IPS-18c (cell line): ENCODE data around the gene NT5DC4.

Source experiments
- H3K4me3 ChIP-seq: 2 replicates; pipeline ENCODE4 v1.7.0; 2013; ENCODE audit warnings: low read depth, mild to moderate bottlenecking, low read length, moderate library complexity; ENCODE audit not compliant: insufficient read depth
- H3K9me3 ChIP-seq: one replicate; pipeline ENCODE4 v1.6.1; 2013; ENCODE audit warnings: mild to moderate bottlenecking, low read length, moderate library complexity; ENCODE audit not compliant: control insufficient read depth, insufficient read depth

NT5DC4 gene

GRCh38 chr2:112760149-112760548, 39.3 kb downstream of the NT5DC4 start:
- Histone ChIP-seq H3K9me3 (no peaks in the 10 kb centered on the region), H3K4me3 (no peak overlapping the region)

- Histone ChIP-seq H3K9me3 (no peaks in the 10 kb centered on the region), H3K4me3 (no peak overlapping the region)
Observed at GRCh38 chr2:112762276-112762675, 41.5 kb downstream of the NT5DC4 start.

GRCh38 chr2:112764071-112765044, 43.5 kb downstream of the NT5DC4 start, which contains the start of gene CKAP2L:
Gene CKAP2L (minus strand): TSS chr2:112764609. CDS start chr2:112764598, 11 bp downstream.
- H3K9me3 ChIP-seq: no peaks in the 10 kb centered on the region
- H3K4me3 ChIP-seq: peak within 1 kb of the TSS; percentile 94

- H3K4me3 ChIP-seq: peak overlapping the region; percentile 94
- H3K9me3 ChIP-seq: no peaks in the 10 kb centered on the region
Observed at GRCh38 chr2:112765251-112765650, 44.4 kb downstream of the NT5DC4 start.

GRCh38 chr2:112767693-112768330, 47.0 kb downstream of the NT5DC4 start:
- Histone ChIP-seq H3K4me3 (no peak overlapping the region), H3K9me3 (no peaks in the 10 kb centered on the region)

GRCh38 chr2:112768432-112768831, 47.6 kb downstream of the NT5DC4 start:
- H3K4me3 ChIP-seq: no peak overlapping the region
- no peaks in the 10 kb centered on the region for H3K9me3 ChIP-seq

- no peaks in the 10 kb centered on the region for H3K9me3 ChIP-seq
- H3K4me3 ChIP-seq: no peak overlapping the region
Observed at GRCh38 chr2:112772322-112772721, 51.5 kb downstream of the NT5DC4 start.

GRCh38 chr2:112772911-112773475, 52.2 kb downstream of the NT5DC4 start:
- Histone ChIP-seq H3K9me3 (no peaks in the 10 kb centered on the region), H3K4me3 (no peak overlapping the region)

GRCh38 chr2:112773556-112773955, 52.7 kb downstream of the NT5DC4 start:
- Histone ChIP-seq H3K9me3 (no peaks in the 10 kb centered on the region), H3K4me3 (no peak overlapping the region)

GRCh38 chr2:112774536-112775285, 53.9 kb downstream of the NT5DC4 start:
- no peak overlapping the region for H3K4me3 ChIP-seq
- H3K9me3 ChIP-seq: no peaks in the 10 kb centered on the region

GRCh38 chr2:112776113-112776512, 55.3 kb downstream of the NT5DC4 start:
- no peak overlapping the region for H3K4me3 ChIP-seq
- H3K9me3 ChIP-seq: no peaks in the 10 kb centered on the region

GRCh38 chr2:112777036-112777435, 56.2 kb downstream of the NT5DC4 start:
- Histone ChIP-seq H3K4me3 (no peak overlapping the region), H3K9me3 (no peaks in the 10 kb centered on the region)

GRCh38 chr2:112779598-112779997, 58.8 kb downstream of the NT5DC4 start:
- no peaks in the 10 kb centered on the region for H3K9me3 ChIP-seq
- H3K4me3 ChIP-seq: no peak overlapping the region

GRCh38 chr2:112782234-112782799, 61.5 kb downstream of the NT5DC4 start:
- no peaks in the 10 kb centered on the region for H3K9me3 ChIP-seq
- no peak overlapping the region for H3K4me3 ChIP-seq

- Histone ChIP-seq H3K9me3 (no peaks in the 10 kb centered on the region), H3K4me3 (no peak overlapping the region)
Observed at GRCh38 chr2:112783187-112783714, 62.4 kb downstream of the NT5DC4 start.

GRCh38 chr2:112784199-112785189, 63.7 kb downstream of the NT5DC4 start, which contains the start of gene IL1A:
Gene IL1A (minus strand): TSS chr2:112784493. CDS start chr2:112783770, 723 bp downstream.
- H3K4me3 ChIP-seq: no peak within 1 kb of the TSS
- no peaks in the 10 kb centered on the region for H3K9me3 ChIP-seq
